Measurements from ENCODE around the gene PDE4B. TPM values are rescaled to one million over a fixed set of nuclear protein-coding genes. Genes with fewer than 3 reads are reported as not detected.

Gene PDE4B
- total RNA-seq, 1 donor from 2014 or later = 3.8 TPM

GRCh38 chr1:66160719-66161118, 368.0 kb downstream of the PDE4B start:
- no peak overlapping the region for H3K4me3 ChIP-seq (ENCODE audit: low read depth, low read length)
- TF ChIP-seq, protein P1, sequence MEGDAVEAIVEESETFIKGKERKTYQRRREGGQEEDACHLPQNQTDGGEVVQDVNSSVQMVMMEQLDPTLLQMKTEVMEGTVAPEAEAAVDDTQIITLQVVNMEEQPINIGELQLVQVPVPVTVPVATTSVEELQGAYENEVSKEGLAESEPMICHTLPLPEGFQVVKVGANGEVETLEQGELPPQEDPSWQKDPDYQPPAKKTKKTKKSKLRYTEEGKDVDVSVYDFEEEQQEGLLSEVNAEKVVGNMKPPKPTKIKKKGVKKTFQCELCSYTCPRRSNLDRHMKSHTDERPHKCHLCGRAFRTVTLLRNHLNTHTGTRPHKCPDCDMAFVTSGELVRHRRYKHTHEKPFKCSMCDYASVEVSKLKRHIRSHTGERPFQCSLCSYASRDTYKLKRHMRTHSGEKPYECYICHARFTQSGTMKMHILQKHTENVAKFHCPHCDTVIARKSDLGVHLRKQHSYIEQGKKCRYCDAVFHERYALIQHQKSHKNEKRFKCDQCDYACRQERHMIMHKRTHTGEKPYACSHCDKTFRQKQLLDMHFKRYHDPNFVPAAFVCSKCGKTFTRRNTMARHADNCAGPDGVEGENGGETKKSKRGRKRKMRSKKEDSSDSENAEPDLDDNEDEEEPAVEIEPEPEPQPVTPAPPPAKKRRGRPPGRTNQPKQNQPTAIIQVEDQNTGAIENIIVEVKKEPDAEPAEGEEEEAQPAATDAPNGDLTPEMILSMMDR (conservative IDR thresholded peaks at IDR 0.05; ENCODE audit: low read depth, low read length) = no peak
- DNase-seq (ENCODE audit: low read depth) = no peak

DNA sequence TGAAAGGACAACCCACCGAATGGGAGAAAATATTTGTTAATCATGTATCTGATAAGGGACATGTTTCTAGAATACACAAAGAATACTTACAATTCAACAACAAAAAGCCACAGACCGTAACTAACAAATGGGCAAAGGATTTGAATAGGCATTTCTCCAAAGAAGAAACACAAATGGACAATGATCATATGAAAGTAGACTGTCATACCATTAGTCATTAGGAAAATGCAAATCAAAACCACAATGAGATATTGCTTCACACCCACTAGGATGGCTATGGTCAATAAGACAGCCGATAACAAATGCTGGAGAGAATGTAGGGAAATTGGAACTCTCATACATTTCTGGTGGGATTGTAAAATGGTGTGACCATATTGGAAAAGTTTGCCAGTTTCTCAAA, 374.1 kb downstream of the PDE4B start:
- TF ChIP-seq, protein P1 (conservative IDR thresholded peaks at IDR 0.05; ENCODE audit: low read depth, low read length) = no peak
- no peak overlapping the region for H3K4me3 ChIP-seq (ENCODE audit: low read depth, low read length)
- no peak for DNase-seq (ENCODE audit: low read depth)

GRCh38 chr1:66167267-66167666, 374.6 kb downstream of the PDE4B start:
- TF ChIP-seq, protein P1 (conservative IDR thresholded peaks at IDR 0.05; ENCODE audit: low read depth, low read length) = no peak
- H3K4me3 ChIP-seq (ENCODE audit: low read depth, low read length) = no peak overlapping the region
- no peak for DNase-seq (ENCODE audit: low read depth)

DNA sequence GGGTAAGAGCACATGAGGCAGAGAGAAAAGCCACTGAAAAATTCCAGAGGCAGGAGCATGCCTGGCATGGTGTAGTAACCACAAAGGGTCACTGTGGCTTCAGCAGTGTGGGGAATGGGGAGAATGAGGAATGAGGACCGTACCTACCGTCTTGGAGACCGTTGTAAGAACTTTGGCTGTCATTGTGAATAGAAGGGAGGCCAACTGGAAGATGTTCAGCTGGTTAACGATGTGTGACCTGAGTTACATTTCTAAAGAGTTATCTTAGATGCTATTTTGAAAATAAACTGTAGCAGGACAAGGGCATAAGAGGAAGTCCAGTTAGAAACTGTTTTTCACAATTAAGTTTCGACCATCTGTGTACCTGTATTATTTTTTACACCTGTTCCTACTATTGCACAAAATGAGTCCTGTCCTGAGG, 375.8 kb downstream of the PDE4B start:
- TF ChIP-seq, protein P1 (conservative IDR thresholded peaks at IDR 0.05; ENCODE audit: low read depth, low read length) = peak; percentile 2
- no peak overlapping the region for H3K4me3 ChIP-seq (ENCODE audit: low read depth, low read length)
- DNase-seq (ENCODE audit: low read depth) = no peak

GRCh38 chr1:66168948-66169671, 376.4 kb downstream of the PDE4B start:
- DNase-seq (ENCODE audit: low read depth) = no peak
- TF ChIP-seq, protein P1 (conservative IDR thresholded peaks at IDR 0.05; ENCODE audit: low read depth, low read length) = no peak
- no peak overlapping the region for H3K4me3 ChIP-seq (ENCODE audit: low read depth, low read length)

DNA sequence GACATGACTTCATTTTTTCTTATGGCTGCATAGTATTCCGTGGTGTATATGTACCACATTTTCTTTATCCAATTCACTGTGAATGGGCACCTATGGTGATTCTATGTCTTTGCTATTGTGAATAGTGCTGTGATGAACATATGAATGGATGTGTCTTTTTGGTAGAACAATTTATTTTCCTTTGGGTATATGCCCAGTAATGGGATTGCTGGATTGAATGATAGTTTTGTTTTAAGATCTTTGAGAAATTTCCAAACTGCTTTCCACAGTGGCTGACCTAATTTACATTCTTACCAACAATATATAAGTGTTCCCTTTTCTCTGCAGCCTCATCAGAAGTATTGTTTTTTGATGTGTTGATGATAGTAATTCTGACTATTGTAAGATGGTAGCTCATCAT, 379.6 kb downstream of the PDE4B start:
- no peak for DNase-seq (ENCODE audit: low read depth)
- TF ChIP-seq, protein P1 (conservative IDR thresholded peaks at IDR 0.05; ENCODE audit: low read depth, low read length) = no peak

DNA sequence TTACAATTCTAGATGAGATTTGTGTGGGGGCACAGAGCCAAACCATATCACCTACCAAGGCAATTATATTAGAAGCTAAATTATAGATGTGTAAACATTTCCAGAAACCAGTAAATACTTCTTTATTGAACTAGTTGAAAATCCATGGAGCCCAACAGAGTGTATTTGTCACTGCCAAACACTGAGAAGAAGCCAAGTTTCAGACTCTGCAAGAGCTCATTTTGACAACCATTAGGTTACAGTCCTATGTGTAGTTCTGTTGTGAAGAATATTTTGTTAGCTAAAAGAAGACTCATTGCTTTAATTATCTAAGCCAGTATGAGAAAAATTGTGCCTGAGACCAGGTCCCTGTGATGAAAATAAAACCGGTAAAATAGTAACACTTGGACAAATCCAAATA, 382.4 kb downstream of the PDE4B start:
- TF ChIP-seq, protein P1 (conservative IDR thresholded peaks at IDR 0.05; ENCODE audit: low read depth, low read length) = no peak
- no peak overlapping the region for H3K4me3 ChIP-seq (ENCODE audit: low read depth, low read length)
- no peak for DNase-seq (ENCODE audit: low read depth)

More for the DNA sequence above, 379.6 kb downstream of the PDE4B start:
- H3K4me3 ChIP-seq (ENCODE audit: low read depth, low read length) = no peak overlapping the region

Measured in epithelial cell of proximal tubule (primary cell).